NCI-H187 (cell line): Measurements from ENCODE around the gene SRP54.
"Not testable (repeated sequence)": the region's sequence is repeated elsewhere in the genome, so short reads cannot be mapped to it uniquely, and the experiment has no call there.

Experiments used
- DNase-seq, 2 experiments: peaks; one replicate each; lab custom pipeline; 2025; lab: John Stamatoyannopoulos, UW

SRP54 gene

GRCh38 chr14:34983786-34984185 lies 994 bp downstream of the SRP54 start:
- no peak for DNase-seq

- DNase-seq = no peak
Measured at GRCh38 chr14:34985740-34986139, 2.9 kb downstream of the SRP54 start.

- DNase-seq = no peak
Measured at GRCh38 chr14:34987180-34987579, 4.4 kb downstream of the SRP54 start.

- no peak for DNase-seq
Measured at GRCh38 chr14:34989762-34990161, 7.0 kb downstream of the SRP54 start.

GRCh38 chr14:34993426-34993825 lies 10.6 kb downstream of the SRP54 start:
- DNase-seq = no peak

GRCh38 chr14:34994668-34995067 lies 11.9 kb downstream of the SRP54 start:
- DNase-seq = no peak

GRCh38 chr14:34997762-34998161 lies 15.0 kb downstream of the SRP54 start:
- DNase-seq = no peak

- DNase-seq = no peak
Measured at GRCh38 chr14:34999500-34999899, 16.7 kb downstream of the SRP54 start.

- DNase-seq = no peak
Measured at GRCh38 chr14:35001621-35002020, 18.8 kb downstream of the SRP54 start.

GRCh38 chr14:35004839-35005238 lies 22.0 kb downstream of the SRP54 start:
- no peak for DNase-seq

- DNase-seq = no peak
Measured at GRCh38 chr14:35016568-35016967, 33.8 kb downstream of the SRP54 start.

- DNase-seq = no peak
Measured at GRCh38 chr14:35020713-35021112, 37.9 kb downstream of the SRP54 start.

- DNase-seq = no peak
Measured at GRCh38 chr14:35028435-35028834, 45.6 kb downstream of the SRP54 start.

- DNase-seq = no peak
Measured at GRCh38 chr14:35032562-35032961, 49.8 kb downstream of the SRP54 start.

GRCh38 chr14:35034440-35034833 lies 51.6 kb downstream of the SRP54 start:
- DNase-seq = no peak

- not testable (repeated sequence) for DNase-seq
Measured at GRCh38 chr14:35034944-35035554, 52.3 kb downstream of the SRP54 start.

GRCh38 chr14:35038312-35038711 lies 55.5 kb downstream of the SRP54 start:
- DNase-seq = not testable (repeated sequence)

- no peak for DNase-seq
Measured at GRCh38 chr14:35042632-35043031, 59.8 kb downstream of the SRP54 start.

- DNase-seq = no peak
Measured at GRCh38 chr14:35043046-35043445, 60.3 kb downstream of the SRP54 start.

GRCh38 chr14:35044939-35045797 lies 62.4 kb downstream of the SRP54 start:
- DNase-seq = no peak

- no peak for DNase-seq
Measured at GRCh38 chr14:35045798-35046047, 62.9 kb downstream of the SRP54 start.

GRCh38 chr14:35046048-35046750 lies 63.4 kb downstream of the SRP54 start, which contains the start of gene FAM177A1:
Gene FAM177A1 (plus strand): TSS chr14:35046272. CDS start chr14:35046464, 192 bp downstream.
- DNase-seq = peak; percentile 93 to 99
